A172 (cell line): ENCODE results near the gene KIAA0040. TPM values are rescaled to one million over a fixed set of nuclear protein-coding genes. Genes with fewer than 3 reads are reported as not detected.

Experiments
- DNase-seq: peaks from one replicate; pipeline ENCODE4 v3.0.0-alpha.2; 2015; ENCODE audit warnings: low spot score
- total RNA-seq: library from RNA; depleted of rRNA; stranded (reverse); fragments of >200 nt; shearing (Covaris generic); gene quantifications from 2 replicates; pipeline ENCODE4 v1.2.3, GENCODE V29; 2014

Gene KIAA0040
- total RNA-seq, 1 experiment from 2014 or later, result 0.24 TPM

- no peak for DNase-seq
Measured at GRCh38 chr1:175171036-175171913, 21.3 kb downstream of the KIAA0040 start.

DNA sequence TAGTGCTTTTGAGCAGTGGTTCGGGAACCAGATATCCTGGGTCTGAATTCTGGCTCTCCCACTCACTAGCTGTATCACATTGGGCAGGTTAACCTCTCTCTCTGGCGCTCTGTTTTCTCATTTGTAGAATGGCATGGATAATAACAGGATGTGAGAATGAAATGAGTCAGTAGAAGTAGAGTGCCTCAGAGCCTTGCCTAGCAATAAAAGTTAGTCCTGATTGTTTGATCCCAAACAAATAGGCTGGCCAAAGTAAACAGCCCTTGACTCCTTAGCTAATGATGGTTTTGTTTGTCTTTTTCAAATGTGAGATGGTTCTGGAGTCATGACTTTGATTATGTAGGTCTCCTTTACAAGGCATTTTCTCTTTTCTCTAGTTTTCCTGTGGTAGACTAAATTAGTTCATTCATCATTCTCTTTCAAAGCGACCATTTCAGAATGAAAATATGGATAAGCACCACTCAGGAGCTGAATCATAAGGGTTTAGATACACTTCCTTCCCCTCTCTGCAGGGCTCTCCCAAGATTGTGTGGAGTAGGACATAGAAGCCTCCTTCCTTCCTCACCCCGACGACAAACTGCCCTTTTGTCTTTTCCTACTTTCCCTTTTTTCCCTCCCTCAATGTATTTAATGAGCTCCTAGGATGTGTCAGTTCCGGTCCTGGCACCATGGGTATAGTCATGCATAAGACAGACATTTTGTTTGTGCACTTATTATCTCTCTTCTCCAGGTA is 23.1 kb downstream of the KIAA0040 start:
- peak; percentile 57 for DNase-seq

DNA sequence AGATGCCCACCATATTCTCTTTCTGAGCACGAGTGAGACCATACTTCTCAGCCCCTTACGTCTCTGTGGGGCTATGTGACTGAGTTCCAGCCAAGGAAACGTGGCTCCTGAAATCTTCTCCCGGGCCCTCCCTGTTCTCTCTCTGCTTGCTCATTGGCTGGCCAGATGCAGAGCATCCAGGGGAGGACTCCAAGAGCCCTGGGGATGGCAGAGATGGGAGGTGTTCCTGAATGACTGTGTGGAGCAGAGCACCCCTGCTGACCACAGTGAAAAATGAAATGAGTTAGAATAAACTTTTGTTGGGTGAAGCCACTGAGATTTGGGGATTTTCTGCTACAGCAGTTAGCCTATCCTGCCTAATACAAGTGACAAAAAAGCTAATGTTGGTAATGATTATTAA is 23.8 kb downstream of the KIAA0040 start:
- no peak for DNase-seq

DNA sequence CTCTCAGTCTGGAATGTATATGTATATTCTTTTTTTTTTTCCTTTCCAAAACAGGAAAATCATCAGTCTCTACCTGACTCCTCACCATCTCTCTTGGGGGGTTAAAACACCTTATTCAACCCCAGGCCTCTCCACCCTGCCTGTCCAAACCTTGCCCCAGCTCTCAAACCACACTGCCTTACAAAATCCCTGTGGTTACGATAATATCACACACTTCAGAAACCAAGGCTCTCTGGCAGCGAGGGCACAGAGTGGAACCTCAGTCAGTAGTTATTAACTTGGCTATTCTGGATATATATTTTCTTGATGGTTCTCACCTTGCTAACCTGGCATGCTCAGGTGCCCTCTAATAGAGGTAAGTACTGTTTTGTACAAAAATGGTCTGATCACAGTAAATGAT is 24.7 kb downstream of the KIAA0040 start:
- no peak for DNase-seq

GRCh38 chr1:175166746-175167145 is 25.8 kb downstream of the KIAA0040 start:
- no peak for DNase-seq

DNA sequence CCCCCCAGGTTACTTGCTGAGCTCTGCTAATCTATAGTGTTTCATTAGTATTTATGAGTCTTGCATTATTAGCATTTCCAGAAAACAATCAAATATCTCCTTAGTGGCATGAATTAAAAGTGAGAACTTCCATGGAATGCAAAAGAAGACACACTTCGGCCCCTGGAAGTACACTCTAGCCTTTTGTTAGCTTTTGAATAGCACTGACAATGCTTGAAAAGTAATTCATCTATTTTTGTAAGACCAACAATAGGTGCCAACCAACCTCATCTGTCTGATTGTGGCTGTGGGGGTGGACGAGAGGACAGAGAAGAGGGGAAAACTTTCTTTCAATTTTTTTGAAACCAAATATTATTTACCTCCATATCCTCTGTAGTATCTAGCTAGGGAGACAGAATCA is 27.8 kb downstream of the KIAA0040 start:
- DNase-seq, result no peak

- no peak for DNase-seq
Measured at GRCh38 chr1:175163702-175164101, 28.9 kb downstream of the KIAA0040 start.

DNA sequence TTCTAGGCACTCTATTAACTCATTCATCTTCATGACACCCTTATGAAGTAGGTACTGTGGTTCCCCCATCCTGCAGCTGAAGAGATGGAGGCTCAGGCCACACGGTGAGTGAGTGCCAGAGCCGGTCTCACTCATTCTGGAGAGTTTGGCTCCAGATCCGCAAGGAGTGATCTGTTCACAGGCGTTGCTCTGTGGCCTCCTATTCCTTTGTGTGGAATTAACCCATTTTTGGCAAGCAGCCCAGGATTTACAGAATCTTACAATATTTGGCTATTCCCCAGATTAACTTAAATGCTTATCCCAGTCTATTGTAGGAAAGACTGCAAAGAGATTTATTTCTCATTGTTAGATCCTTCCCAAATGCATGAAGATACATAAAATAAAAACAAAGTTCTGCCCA is 29.6 kb downstream of the KIAA0040 start:
- DNase-seq, result no peak

- DNase-seq, result no peak
Measured at GRCh38 chr1:175158170-175158591, 34.4 kb downstream of the KIAA0040 start.

DNA sequence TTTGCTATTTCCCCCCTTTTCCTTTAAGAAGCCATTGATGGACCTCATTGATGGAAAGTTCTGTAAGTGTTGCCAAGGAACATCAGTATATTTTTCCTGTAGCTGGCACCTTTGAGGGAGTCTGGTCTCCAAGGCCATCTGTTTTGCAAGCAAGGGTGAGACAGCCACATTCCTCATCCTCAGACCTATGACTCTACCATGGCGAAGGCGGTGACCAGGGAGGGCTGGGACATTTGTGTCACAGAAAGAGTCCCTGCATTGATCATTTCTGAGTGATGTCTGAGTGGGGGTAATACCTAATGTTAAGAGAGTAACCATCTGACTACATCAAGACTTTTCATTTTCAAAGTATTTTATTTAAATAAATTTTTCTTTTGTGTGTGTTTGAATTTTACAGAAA is 35.4 kb downstream of the KIAA0040 start:
- no peak for DNase-seq

- no peak for DNase-seq
Measured at GRCh38 chr1:175155936-175156335, 36.6 kb downstream of the KIAA0040 start.

DNA sequence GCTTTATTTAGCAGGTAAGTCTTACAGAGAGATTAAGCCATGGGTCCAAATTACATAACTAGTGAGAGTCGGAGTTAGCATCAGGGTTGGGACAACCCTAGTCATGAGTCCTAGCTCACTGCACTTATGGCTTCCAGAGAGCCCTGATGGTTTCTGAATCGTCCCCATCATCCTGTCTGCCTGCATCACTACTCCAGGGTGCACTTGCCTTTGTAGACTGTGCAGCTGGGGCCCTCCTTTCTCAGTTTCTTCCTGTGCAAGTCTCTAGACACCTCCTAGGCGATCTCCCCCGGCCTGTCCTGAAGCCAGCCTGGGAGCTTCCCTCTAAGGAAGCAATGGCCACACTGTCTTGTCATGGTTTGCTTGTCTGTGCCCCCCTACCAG is 37.1 kb downstream of the KIAA0040 start:
- no peak for DNase-seq

DNA sequence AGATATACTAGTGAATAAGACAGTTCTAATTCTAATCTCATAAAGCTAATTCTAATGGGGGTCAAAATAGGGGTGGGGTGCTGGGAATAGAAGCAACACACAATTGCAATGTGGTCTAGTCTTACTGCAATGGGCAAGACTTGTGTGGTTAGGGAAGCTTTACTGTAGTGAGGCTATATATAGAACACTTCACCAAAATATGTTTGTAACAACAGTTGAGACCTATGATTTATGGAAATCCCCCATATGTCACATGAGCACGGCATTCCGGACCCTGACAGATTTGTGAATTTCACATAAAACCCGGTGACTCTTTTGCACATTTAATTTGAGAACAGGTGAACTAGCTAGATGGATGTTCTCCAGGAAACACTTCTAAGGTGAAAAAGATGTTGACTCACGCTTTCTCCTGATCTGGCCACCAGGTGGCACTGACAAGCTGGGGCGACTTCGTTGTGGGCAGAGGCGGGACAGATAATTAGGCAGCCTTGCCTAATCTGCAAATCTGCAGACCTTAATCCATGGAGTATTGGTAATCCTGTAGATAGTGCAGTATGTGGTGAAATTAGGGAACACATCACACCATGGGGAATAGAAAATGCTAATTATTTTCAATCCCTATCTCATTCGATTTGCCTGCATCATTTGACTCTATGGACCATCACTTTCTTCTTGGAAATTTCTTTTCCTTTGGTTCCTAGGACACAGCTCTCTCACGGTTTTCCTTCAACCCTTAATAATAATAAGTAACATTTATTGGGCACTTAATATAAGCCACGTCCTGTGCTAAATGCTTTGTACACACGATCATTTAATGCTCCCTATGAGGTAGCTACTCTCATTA is 37.7 kb downstream of the KIAA0040 start:
- DNase-seq, result peak; percentile 57

GRCh38 chr1:175152006-175152652 is 40.4 kb downstream of the KIAA0040 start:
- DNase-seq, result peak; percentile 34

GRCh38 chr1:175150596-175151319 is 41.8 kb downstream of the KIAA0040 start:
- peak; percentile 73 for DNase-seq

- no peak for DNase-seq
Measured at GRCh38 chr1:175148068-175148467, 44.5 kb downstream of the KIAA0040 start.

DNA sequence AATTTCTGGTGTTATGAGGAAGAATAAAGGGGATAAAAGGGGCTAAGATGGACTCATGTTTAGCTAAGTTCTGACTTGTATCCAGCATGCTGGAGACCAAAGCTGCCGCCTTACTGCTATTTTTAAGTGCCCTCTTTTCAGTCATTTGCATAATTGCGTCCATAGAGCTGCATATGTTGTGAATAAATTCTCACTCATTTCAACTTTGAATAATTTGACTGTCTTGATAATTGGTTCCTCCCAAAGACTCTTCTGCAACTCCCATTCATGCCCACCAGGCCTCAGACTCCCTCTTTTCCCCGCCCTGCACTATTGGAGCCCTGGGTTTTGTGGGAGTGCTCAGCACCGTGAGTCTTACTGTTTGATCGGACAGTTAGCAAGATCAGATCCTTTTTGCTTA is 45.0 kb downstream of the KIAA0040 start:
- no peak for DNase-seq

- peak; percentile 67 for DNase-seq
Measured at GRCh38 chr1:175146529-175147213, 45.9 kb downstream of the KIAA0040 start.

- DNase-seq, result no peak
Measured at GRCh38 chr1:175145899-175146528, 46.6 kb downstream of the KIAA0040 start.

DNA sequence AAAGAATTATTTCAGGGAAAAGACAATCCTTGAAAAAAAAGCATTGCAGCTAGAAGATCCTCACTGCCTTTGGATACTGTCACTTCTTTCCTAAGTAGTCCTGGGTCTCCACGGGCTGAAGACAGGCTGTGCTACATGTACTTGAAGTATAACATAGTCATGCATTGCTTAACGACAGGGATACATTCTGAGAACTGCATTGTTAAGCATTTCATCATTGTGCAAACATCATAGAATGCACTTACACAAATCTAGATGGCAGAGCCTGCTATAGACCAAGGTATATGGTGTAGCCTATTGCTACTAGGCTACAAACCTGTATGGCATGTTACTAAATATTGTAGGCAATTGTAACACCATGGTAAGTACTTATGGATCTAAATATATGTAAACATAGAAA is 54.0 kb downstream of the KIAA0040 start:
- no peak for DNase-seq
